Mononuclear cell (primary cell): ENCODE results near the gene ITGA7. TPM values are rescaled to one million over a fixed set of nuclear protein-coding genes. Genes with fewer than 3 reads are reported as not detected.

Experiments used
- H3K27me3 ChIP-seq: 2 replicates; pipeline ENCODE4 v1.6.0; 2011; ENCODE audit warnings: low read length, control low read depth; ENCODE audit not compliant: insufficient read depth
- H3K4me1 ChIP-seq: 2 replicates; pipeline ENCODE4 v1.5.1; 2011; ENCODE audit warnings: mild to moderate bottlenecking, low read length, control low read depth; ENCODE audit not compliant: insufficient read depth
- H3K4me3 ChIP-seq: 2 replicates; pipeline ENCODE4 v1.5.1; 2011; ENCODE audit warnings: mild to moderate bottlenecking, low read length, moderate library complexity
- H3K9me3 ChIP-seq: 2 replicates; pipeline ENCODE4 v1.5.1; 2011; ENCODE audit warnings: low read depth, mild to moderate bottlenecking, control low read depth, low read length
- total RNA-seq: library from RNA; depleted of rRNA; stranded (reverse); fragments of >200 nt; gene quantifications from one replicate; pipeline ENCODE4 v1.2.3, GENCODE V29; 2012

Gene ITGA7
- total RNA-seq, 1 donor = 2.0 TPM

- Histone ChIP-seq H3K4me3 (no peak overlapping the region), H3K9me3 (no peaks in the 10 kb centered on the region), H3K27me3 (no peaks in the 10 kb centered on the region), H3K4me1 (peaks cover 42% of the 10 kb centered on the region)
These were observed 19.3 kb upstream of the ITGA7 start for GRCh38 chr12:55726971-55727370.

- Histone ChIP-seq H3K27me3 (no peaks in the 10 kb centered on the region), H3K4me1 (peaks cover 46% of the 10 kb centered on the region), H3K9me3 (no peaks in the 10 kb centered on the region)
These were observed 17.9 kb upstream of the ITGA7 start for GRCh38 chr12:55725556-55725955.

GRCh38 chr12:55724940-55725309, 17.2 kb upstream of the ITGA7 start:
- Histone ChIP-seq H3K4me3 (no peak overlapping the region), H3K4me1 (peaks cover 45% of the 10 kb centered on the region), H3K9me3 (no peaks in the 10 kb centered on the region), H3K27me3 (no peaks in the 10 kb centered on the region)

More at GRCh38 chr12:55725556-55725955, 17.9 kb upstream of the ITGA7 start:
- no peak overlapping the region for H3K4me3 ChIP-seq

GRCh38 chr12:55724226-55724939, 16.7 kb upstream of the ITGA7 start:
- no peak overlapping the region for H3K4me3 ChIP-seq
- H3K4me1 ChIP-seq = peaks cover 45% of the 10 kb centered on the region
- no peaks in the 10 kb centered on the region for H3K9me3 ChIP-seq
- H3K27me3 ChIP-seq = no peaks in the 10 kb centered on the region

GRCh38 chr12:55723516-55724225, 16.0 kb upstream of the ITGA7 start:
- Histone ChIP-seq H3K4me1 (peaks cover 48% of the 10 kb centered on the region), H3K4me3 (no peak overlapping the region), H3K27me3 (no peaks in the 10 kb centered on the region), H3K9me3 (no peaks in the 10 kb centered on the region)

- H3K4me1 ChIP-seq = peaks cover 53% of the 10 kb centered on the region
- H3K4me3 ChIP-seq = no peak overlapping the region
- no peaks in the 10 kb centered on the region for H3K9me3 ChIP-seq
- H3K27me3 ChIP-seq = no peaks in the 10 kb centered on the region
These were observed 15.2 kb upstream of the ITGA7 start for GRCh38 chr12:55722948-55723347.

- Histone ChIP-seq H3K4me3 (no peak overlapping the region), H3K27me3 (no peaks in the 10 kb centered on the region), H3K4me1 (peaks cover 53% of the 10 kb centered on the region), H3K9me3 (no peaks in the 10 kb centered on the region)
These were observed 14.0 kb upstream of the ITGA7 start for GRCh38 chr12:55721601-55722213.

GRCh38 chr12:55720894-55721444, 13.3 kb upstream of the ITGA7 start:
- Histone ChIP-seq H3K4me1 (peaks cover 51% of the 10 kb centered on the region), H3K27me3 (no peaks in the 10 kb centered on the region), H3K9me3 (no peaks in the 10 kb centered on the region), H3K4me3 (no peak overlapping the region)

GRCh38 chr12:55720071-55720564, 12.4 kb upstream of the ITGA7 start, which contains the start of gene RDH5:
Gene RDH5, plus strand, starts transcription at chr12:55720393. Its CDS starts 792 bp downstream, at chr12:55721185.
- Histone ChIP-seq H3K4me1 (peaks cover 55% of the 10 kb centered on the region), H3K27me3 (no peaks in the 10 kb centered on the region), H3K9me3 (no peaks in the 10 kb centered on the region), H3K4me3 (no peak within 1 kb of the TSS)

- no peaks in the 10 kb centered on the region for H3K27me3 ChIP-seq
- H3K4me3 ChIP-seq = no peak overlapping the region
- H3K4me1 ChIP-seq = peaks cover 50% of the 10 kb centered on the region
- no peaks in the 10 kb centered on the region for H3K9me3 ChIP-seq
These were observed 11.7 kb upstream of the ITGA7 start for GRCh38 chr12:55719371-55719770.

GRCh38 chr12:55718624-55719275, 11.0 kb upstream of the ITGA7 start:
- Histone ChIP-seq H3K27me3 (no peaks in the 10 kb centered on the region), H3K4me1 (peaks cover 50% of the 10 kb centered on the region), H3K4me3 (no peak overlapping the region), H3K9me3 (no peaks in the 10 kb centered on the region)

GRCh38 chr12:55718015-55718414, 10.3 kb upstream of the ITGA7 start:
- H3K4me1 ChIP-seq = peaks cover 50% of the 10 kb centered on the region
- no peak overlapping the region for H3K4me3 ChIP-seq

GRCh38 chr12:55717011-55718007, 9.6 kb upstream of the ITGA7 start:
- H3K27me3 ChIP-seq = no peaks in the 10 kb centered on the region
- H3K4me3 ChIP-seq = peak overlapping the region; percentile 95
- no peaks in the 10 kb centered on the region for H3K9me3 ChIP-seq

More at GRCh38 chr12:55718015-55718414, 10.3 kb upstream of the ITGA7 start:
- H3K9me3 ChIP-seq = no peaks in the 10 kb centered on the region
- no peaks in the 10 kb centered on the region for H3K27me3 ChIP-seq

GRCh38 chr12:55716582-55716957, 8.9 kb upstream of the ITGA7 start:
- Histone ChIP-seq H3K9me3 (no peaks in the 10 kb centered on the region), H3K4me3 (peak overlapping the region; percentile 95), H3K27me3 (no peaks in the 10 kb centered on the region), H3K4me1 (peaks cover 50% of the 10 kb centered on the region)

More at GRCh38 chr12:55717011-55718007, 9.6 kb upstream of the ITGA7 start:
- peaks cover 50% of the 10 kb centered on the region for H3K4me1 ChIP-seq
